ENCODE data around the gene TAP1.
"Not testable (repeated sequence)": the region's sequence is repeated elsewhere in the genome, so short reads cannot be mapped to it uniquely, and the experiment has no call there.

TAP1 gene

DNA sequence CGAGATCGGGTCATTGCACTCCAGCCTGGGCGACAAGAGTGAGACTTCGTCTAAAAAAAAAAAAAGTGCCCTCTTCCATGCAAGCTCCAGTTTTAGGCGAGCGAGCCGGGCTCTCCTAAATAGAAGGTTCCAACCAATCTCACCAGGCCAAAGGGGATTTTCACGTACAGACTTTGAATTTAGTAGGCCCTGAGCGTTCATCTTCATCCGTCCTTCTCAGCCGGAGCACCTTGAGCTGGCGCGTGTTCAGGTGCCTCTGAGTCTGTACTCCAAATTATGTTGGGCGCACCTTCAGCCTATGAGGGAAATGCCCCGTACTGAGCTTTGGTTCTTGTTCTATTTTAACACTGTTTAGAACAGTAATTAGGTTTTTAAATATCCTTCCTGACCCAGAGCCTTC is 14.1 kb downstream of the TAP1 start:
- DNase-seq: no peak

GRCh38 chr6:32838114-32838958 is 15.2 kb downstream of the TAP1 start, which contains the start of gene TAP2:
Gene TAP2, minus strand, starts transcription at chr6:32838739. Its CDS starts 506 bp downstream, at chr6:32838233.
- DNase-seq: peak; percentile 86 to 88

DNA sequence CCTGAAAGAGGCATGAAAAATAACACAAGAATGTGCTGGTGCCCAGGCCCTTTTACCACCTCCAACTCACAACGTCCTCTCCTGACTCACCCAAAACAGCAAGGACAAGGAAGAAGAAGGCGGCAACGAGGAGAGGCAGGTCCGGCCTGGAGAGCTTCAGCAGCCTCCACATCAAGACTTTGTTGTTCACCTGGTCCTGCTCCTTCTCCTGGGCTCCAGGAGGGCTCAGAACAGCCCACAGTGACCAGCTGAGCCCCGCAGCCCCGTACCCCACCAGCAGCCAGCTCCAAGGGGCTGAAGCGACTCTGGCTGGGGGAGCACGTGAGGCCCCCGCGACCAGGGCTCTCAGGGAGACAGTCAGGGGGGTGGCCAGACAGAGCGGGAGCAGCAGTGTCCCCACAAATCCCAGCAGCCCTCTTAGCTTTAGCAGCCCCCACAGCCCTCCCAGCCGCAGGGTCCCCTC is 15.8 kb downstream of the TAP1 start:
- no peak for DNase-seq

GRCh38 chr6:32836873-32837272 is 16.6 kb downstream of the TAP1 start:
- no peak for DNase-seq

- no peak for DNase-seq
These were observed 18.2 kb downstream of the TAP1 start for GRCh38 chr6:32835167-32835893.

GRCh38 chr6:32833664-32834063 is 19.8 kb downstream of the TAP1 start:
- DNase-seq: no peak

DNA sequence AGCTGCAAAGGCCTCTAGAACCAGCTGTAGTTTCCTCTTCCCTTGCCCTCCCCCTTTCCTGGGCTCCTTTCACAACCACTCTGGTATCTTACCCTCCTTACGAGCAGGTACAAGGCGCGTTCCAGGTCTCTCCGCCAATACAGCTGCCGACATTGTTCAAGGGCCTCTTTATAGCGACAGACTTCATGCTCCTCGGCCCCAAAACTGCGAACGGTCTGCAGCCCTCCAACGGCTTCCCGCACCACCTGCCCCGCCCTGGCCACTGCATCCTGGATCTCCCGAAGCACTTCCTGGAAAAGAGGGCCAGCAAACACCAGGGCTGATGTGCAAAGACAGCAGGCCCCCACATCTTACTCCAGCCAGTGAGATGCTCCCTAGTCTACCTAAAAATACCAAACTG is 21.0 kb downstream of the TAP1 start:
- DNase-seq: no peak

DNA sequence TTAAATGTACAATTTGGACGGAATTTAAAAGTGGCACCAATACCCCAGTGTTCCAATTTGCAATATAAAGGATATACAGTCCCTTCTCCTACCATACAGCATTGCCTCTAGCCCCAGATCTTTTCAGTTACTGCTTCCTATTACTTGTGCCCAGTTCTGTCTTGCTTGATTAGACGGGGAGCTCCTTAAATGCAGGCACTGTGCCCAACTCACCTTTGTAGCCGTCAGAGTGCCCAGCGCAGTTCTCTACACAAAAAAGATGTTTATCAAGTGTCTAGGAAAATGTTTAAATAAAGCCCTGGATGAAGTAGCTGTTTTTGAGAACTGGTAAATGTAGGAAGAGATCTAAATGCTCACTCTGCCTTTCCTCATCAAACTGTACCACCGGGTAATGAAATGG is 22.6 kb downstream of the TAP1 start:
- no peak for DNase-seq

GRCh38 chr6:32830017-32830416 is 23.5 kb downstream of the TAP1 start:
- DNase-seq: no peak

GRCh38 chr6:32829495-32829894 is 24.0 kb downstream of the TAP1 start:
- DNase-seq: no peak

GRCh38 chr6:32827025-32827424 is 26.5 kb downstream of the TAP1 start:
- DNase-seq: no peak

- peak in 1 of 2 experiments; percentile 7 for DNase-seq
These were observed 27.5 kb downstream of the TAP1 start for GRCh38 chr6:32825966-32826365.

DNA sequence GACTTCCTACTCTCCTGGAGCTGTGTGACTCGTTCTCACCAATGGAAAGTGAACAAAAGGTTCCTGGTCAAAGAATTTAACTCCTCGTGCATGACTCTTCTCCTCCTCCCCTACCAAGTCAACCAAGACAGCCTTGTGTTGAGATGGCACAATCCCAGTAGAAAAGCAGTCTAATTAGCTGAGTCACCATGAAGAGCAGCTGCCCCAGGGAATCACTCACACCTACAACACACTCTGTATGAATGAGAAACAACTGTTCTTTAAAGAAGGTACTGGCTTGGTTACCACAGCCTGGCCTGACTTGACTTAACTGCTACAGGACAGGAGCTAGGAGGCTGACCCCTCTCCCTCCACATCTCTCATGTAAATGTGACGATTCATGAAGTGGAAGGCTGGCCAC is 33.8 kb downstream of the TAP1 start:
- no peak for DNase-seq

DNA sequence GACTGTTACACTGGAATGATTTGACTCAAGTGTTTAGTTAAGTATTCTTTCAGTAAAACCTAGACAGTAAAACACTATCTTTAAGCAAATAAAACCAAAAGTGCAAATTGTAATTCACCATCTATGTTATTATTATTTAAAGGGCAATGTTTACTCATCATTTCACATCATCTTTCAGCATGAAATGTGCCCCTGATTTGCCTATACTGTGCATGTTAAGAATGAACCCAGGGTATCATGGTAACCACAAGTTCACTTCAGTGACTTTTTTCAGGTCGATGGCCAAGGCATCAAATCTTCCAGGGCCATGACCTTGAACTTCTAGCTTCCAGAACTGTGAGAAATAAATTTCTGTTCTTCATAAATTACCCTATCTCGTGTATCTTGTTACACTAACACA is 34.6 kb downstream of the TAP1 start:
- DNase-seq: no peak

- no peak for DNase-seq
These were observed 36.7 kb downstream of the TAP1 start, which contains the start of gene HLA-DOB for GRCh38 chr6:32816746-32817204. Gene HLA-DOB, minus strand, starts transcription at chr6:32817002. Its CDS starts 51 bp downstream, at chr6:32816951.

- no peak for DNase-seq
These were observed 37.5 kb downstream of the TAP1 start for GRCh38 chr6:32815996-32816395.

GRCh38 chr6:32815115-32815514 is 38.4 kb downstream of the TAP1 start:
- no peak for DNase-seq

- DNase-seq: no peak
These were observed 39.4 kb downstream of the TAP1 start for GRCh38 chr6:32814145-32814544.

DNA sequence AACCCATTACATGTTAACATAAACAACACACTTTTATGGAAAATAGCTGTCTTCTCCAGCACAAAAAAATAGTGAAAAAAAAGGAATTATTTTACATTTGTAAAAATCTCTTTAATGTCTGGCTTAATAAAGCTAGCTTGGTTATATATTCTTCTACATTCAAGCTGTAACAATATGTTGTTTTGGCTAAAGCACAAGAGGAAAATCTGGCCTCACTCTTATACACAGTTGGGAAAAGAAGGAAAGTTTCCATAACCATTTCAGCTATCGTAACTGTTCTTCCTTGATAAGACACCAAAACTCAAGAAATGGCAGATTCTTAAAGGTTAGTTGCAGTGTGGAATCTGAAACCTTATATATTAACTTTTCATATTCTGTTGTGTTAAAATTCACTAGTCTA is 44.3 kb downstream of the TAP1 start:
- DNase-seq: no peak

DNA sequence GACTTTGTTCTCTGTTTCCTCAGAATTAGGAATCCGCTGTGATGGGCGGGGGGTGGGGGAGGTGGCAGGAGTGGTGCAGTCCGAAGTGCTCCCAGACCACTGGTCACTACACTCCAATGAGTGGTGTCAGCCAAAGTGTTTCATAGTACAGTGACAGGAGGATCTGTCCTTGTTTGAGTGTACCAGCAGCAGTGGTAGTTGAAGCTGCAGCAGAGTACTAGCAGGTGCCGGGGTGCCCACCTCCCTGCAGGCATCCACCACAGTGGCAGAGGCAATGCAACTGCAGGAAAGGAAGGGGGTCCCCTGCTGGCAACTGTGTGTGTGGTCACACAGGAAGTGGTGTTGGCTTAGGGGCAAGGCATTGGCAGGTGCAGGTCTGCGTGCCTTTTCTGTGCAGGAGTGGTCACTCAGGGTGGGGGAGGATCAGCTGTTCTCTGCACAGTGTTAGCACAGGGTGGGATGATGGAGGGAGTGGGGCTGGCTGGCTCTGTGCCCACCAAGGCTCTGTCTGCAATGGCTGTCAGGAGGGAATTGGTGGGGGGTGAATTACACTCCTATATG is 46.4 kb downstream of the TAP1 start:
- no peak for DNase-seq

DNA sequence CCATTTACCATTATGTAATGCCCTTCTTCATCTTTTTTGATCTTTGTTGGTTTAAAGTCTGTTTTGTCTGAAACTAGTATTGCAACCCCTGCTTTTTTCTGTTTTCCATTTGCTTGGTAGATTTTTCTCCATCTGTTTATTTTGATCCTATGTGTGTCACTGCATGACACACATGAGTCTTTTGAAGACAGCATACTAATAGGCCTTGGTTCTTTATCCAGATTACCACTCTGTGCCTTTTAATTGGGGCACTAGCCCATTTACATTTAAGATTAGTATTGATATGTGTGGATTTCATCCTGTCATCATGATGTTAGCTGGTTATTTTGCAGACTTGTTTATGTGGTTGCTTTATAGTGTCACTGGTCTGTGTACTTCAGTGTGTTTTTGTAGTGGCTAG is 48.1 kb downstream of the TAP1 start:
- DNase-seq: not testable (repeated sequence)

DNA sequence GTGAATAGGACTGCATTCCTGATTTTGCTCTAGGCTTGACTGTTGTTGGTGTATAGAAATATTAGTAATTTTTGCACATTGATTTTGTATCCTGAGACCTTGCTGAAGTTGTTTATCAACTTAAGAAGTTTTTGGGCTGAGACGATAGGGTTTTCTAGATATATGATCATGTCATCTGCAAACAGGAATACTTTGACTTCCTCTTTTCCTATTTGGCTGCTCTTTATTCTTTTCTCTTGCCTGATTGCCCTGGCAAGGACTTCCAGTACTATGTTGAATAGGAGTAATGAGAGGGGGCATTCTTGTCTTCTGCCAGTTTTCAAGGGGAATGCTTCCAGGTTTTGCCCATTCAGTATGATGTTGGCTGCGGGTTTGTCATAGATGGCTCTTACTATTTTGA is 50.1 kb downstream of the TAP1 start:
- no peak for DNase-seq

DNA sequence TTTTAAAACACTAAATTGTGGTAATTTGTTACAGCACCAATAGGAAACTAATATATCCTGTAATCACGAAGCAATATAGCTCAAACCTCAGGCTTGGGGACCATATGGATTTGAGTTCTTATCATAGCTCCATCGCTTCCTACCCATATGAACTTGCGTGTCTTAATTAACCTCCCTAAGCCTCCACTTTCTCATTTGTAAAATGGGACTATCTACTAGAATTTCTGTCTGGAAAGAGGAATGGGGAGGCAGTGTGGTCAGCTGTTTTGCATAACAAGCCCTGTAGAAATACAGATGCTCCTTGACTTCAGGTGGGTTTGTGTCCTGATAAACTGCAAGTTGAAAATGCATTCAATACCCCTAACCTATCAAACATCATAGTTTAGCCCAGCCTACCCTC is 53.8 kb downstream of the TAP1 start:
- DNase-seq: no peak

- no peak for DNase-seq
These were observed 54.3 kb downstream of the TAP1 start for GRCh38 chr6:32799168-32799567.
